ENCODE results near the gene GPRC5B. TPM values are rescaled to one million over a fixed set of nuclear protein-coding genes. Genes with fewer than 3 reads are reported as not detected.
A peak's percentile ranks its signal among the peaks of the same experiment; 100 is the strongest.

Gene GPRC5B
- total RNA-seq, 6 experiments from 2014 or later: 0.14 to 0.48 (median 0.29) TPM

- peak; percentile 15 for DNase-seq
- H3K27me3 Mint-ChIP-seq (ENCODE audit: insufficient read depth): peaks cover 2% of the 10 kb centered on the region; the same call in 1 of the 2 replicates
- no peak for TF ChIP-seq CTCF (IDR thresholded peaks at IDR 0.05)
- H3K4me3 Mint-ChIP-seq: no peak overlapping the region
- no peaks in the 10 kb centered on the region for H3K36me3 Mint-ChIP-seq (ENCODE audit: low read depth)
- H3K4me1 Mint-ChIP-seq (ENCODE audit: low read depth): peaks cover 8% of the 10 kb centered on the region
- no peak overlapping the region; the same call in 1 of the 2 replicates for H3K27ac Mint-ChIP-seq
- no peaks in the 10 kb centered on the region for H3K9me3 Mint-ChIP-seq
Measured at GRCh38 chr16:19912455-19913339, 28.0 kb upstream of the GPRC5B start.

- H3K27me3 Mint-ChIP-seq (ENCODE audit: insufficient read depth): peaks cover 2% of the 10 kb centered on the region; the same call in 1 of the 2 replicates
- TF ChIP-seq CTCF (IDR thresholded peaks at IDR 0.05): no peak
- no peaks in the 10 kb centered on the region for H3K36me3 Mint-ChIP-seq (ENCODE audit: low read depth)
- H3K27ac Mint-ChIP-seq: no peak overlapping the region
- H3K4me1 Mint-ChIP-seq (ENCODE audit: low read depth): peaks cover 16% of the 10 kb centered on the region
- no peak for DNase-seq
- H3K9me3 Mint-ChIP-seq: no peaks in the 10 kb centered on the region
- no peak overlapping the region for H3K4me3 Mint-ChIP-seq
Measured at GRCh38 chr16:19911747-19912454, 27.3 kb upstream of the GPRC5B start.

GRCh38 chr16:19911204-19911603 lies 26.6 kb upstream of the GPRC5B start:
- Mint-ChIP-seq H3K4me3 (no peak overlapping the region), H3K4me1 (ENCODE audit: low read depth) (peaks cover 18% of the 10 kb centered on the region), H3K36me3 (ENCODE audit: low read depth) (no peaks in the 10 kb centered on the region), H3K9me3 (no peaks in the 10 kb centered on the region), H3K27me3 (ENCODE audit: insufficient read depth) (peaks cover 2% of the 10 kb centered on the region; the same call in 1 of the 2 replicates), H3K27ac (no peak overlapping the region)
- no peak for TF ChIP-seq CTCF (IDR thresholded peaks at IDR 0.05)
- DNase-seq: no peak

GRCh38 chr16:19909750-19910322 lies 25.2 kb upstream of the GPRC5B start:
- Mint-ChIP-seq H3K27me3 (ENCODE audit: insufficient read depth) (peaks cover 4% of the 10 kb centered on the region; the same call in 1 of the 2 replicates), H3K4me1 (ENCODE audit: low read depth) (peaks cover 18% of the 10 kb centered on the region), H3K36me3 (ENCODE audit: low read depth) (no peaks in the 10 kb centered on the region), H3K9me3 (no peaks in the 10 kb centered on the region), H3K27ac (no peak overlapping the region), H3K4me3 (no peak overlapping the region)
- TF ChIP-seq CTCF (IDR thresholded peaks at IDR 0.05): no peak
- no peak for DNase-seq

GRCh38 chr16:19908921-19909320 lies 24.3 kb upstream of the GPRC5B start:
- TF ChIP-seq CTCF (IDR thresholded peaks at IDR 0.05): no peak
- no peak overlapping the region for H3K27ac Mint-ChIP-seq
- H3K27me3 Mint-ChIP-seq (ENCODE audit: insufficient read depth): peaks cover 7% of the 10 kb centered on the region; the same call in 1 of the 2 replicates
- no peaks in the 10 kb centered on the region for H3K36me3 Mint-ChIP-seq (ENCODE audit: low read depth)
- H3K4me3 Mint-ChIP-seq: no peak overlapping the region
- no peak for DNase-seq
- no peaks in the 10 kb centered on the region for H3K9me3 Mint-ChIP-seq
- peaks cover 18% of the 10 kb centered on the region for H3K4me1 Mint-ChIP-seq (ENCODE audit: low read depth)

Measured in HFFc6 (cell line).